ENCODE measurements around the gene CEP44.
"Not testable (repeated sequence)": the region's sequence is repeated elsewhere in the genome, so short reads cannot be mapped to it uniquely, and the experiment has no call there.

CEP44 gene

DNA sequence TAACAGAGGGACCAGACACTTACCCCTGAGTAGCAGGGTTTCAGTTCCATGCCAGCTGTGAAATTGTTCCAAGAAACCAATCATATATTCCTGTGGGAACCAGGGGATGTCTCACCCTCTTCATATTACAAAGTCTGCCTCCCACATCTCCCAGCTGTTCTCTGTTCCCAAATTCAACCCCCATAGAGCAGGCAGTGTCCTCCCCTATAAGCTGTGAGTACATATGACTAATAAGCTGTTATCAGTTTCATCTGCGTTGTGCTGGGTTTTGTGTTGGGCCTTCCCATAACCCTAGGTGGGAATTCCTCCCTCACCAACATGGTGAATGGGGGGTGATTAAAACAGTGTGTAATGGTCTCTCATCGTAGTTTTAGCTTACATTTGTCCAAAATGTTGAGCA is 41.0 kb downstream of the CEP44 start:
- no peak for DNase-seq

DNA sequence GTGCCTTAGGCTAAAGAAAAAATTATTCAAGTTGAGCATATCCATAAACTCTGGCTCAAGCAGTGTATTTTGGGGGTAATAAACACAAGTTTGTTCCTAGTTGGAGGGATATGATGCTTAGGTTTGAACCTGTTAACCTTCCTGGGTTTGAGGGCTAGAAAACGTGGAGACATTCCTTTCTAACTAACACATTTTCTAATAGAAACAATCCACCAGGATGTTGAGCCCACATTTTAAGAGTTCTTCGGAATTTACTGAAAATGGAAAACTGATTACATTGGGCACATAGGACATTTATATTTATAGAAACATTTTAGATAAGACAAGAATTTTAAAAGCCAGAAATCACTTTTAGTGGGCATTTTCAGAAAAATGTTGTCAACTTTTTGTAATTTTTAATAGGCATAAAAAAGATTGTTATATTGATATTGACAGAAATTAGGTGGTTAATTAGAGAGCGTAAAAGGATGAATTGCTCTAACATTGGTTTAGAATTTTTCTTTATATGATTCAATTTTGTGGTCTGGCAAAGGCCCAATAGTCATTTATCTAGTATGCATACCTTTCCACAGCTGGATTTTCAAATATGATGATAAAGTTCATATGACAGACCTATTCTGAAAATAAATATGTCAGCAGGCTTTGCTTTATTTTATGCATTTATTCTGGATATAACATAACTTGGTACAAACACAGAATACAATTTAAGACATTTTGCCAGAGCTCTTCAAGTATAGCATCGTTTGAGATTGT is 49.2 kb downstream of the CEP44 start:
- no peak for DNase-seq

DNA sequence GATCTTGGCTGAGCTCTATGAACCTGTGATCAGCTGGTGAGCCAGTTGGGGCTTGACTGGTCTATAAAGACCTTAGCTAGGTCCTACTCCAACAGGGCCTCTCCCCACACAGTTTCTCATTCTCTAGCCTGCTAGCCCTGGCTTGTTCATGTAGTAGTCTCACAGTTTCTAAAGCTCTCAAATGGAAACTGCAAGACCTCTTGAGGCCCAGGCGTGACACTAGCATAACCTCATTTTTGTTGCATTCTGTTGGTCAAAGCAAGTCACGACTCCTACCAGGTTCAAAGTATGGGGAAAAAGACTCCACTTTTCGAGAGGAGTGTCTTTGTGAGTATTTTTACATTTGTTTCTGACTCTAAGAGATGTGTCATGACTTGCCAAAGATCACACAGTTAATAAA is 50.9 kb downstream of the CEP44 start:
- no peak for DNase-seq

DNA sequence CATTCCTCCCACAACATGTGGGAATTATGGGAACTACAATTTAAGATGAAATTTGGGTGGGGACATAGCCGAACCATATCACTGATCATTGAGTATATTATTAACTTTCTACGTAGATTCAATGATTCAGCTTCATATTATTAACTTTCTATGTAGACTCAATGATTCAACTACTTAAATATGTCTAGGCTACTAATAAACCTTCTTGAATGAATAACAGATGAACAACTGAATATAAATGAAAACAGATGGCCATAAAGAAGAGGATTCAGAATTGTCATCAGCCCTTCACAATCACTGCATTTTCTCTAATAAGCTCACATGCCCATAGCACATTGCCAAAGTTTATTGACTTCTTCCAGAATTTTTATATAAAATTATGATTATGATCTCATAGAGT is 57.0 kb downstream of the CEP44 start:
- no peak for DNase-seq

DNA sequence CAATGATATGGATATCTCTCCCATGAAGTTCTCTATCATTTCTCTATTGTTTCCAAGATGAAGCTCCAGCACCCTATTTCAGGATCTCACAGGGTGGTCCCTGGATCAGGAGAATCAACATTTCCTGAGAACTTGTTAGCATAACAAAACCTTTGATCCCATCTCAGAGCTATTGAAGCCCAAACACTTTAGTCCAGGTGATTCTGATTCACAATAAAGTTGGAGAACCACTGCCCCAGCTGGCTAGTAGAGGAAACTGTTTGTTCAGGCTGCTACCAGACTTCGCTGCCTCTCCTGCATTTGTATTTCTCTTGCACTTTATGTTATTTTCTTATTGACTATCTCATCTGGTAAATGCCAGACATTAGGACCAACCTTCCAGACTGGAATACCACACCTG is 65.4 kb downstream of the CEP44 start:
- no peak for DNase-seq

DNA sequence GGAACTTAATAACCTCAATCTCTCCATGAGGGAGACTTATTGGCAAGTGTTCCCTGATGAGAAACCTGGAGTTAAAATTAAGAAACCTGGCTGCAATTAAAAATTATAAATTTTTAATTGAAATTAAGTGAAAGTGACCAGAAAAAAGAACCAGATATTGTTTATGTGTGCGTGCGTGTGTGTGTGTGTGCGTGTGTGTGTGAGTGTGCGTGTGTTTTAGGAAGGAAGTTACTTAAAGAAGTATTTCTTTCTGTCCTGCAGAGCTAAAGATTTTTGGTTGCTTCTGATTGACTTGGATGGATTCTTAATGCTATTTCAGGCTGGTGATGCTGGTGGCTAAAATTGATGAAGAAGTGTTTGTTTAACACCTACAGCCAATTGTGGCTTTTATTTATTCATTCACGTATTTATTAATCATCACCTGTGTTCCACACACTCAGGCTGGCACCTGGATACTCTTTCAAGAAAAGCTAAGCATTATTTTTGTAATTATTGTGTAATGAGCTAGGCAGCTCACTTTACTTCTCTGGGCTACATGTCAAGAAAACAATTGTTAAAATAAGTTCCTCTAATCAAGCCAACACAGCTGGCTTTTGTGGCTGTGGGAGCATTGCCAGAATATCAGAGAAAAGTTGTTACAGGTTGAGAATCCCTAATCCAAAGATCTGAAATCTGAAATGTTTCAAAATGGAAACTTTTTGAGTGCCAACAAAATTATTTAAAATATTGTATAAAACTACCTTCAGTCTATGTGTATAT is 68.5 kb downstream of the CEP44 start:
- DNase-seq: no peak

DNA sequence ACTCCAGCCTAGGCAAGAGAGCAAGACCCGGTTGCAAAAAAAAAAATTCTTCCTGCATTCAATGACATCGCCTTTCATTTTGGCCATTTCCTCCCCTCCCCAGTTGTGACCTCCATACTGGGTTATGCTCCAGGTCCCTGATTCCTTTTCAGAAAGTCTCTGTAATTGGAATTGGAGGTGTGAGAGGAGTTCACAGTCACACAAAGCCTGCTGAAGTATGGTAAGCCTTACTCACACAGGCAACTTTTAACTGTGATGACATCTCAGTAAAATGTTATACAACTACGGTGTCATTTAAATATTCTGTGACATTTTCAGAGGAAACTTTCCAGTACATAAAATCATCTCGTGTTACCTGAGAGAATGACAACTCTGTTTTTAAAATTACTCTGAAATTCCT is 73.6 kb downstream of the CEP44 start:
- no peak for DNase-seq

DNA sequence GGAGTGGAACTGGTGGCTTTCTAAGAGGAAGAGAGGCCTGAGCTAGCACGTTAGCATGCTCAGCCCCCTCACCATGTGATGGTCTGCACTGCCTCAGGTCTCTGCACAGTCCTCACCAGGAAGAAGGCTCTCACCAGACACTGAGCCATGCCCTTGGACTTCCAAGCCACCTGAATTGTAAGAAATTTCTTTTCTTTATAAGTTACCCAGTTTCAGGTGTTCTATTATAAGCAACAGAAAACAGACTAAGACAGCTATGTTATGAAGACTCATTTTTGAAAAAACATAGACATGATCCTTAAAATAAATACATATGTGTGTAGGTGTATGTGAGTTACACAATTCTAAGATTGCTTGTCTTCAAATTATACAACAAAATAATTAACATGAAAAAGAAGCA is 74.7 kb downstream of the CEP44 start:
- DNase-seq: no peak

DNA sequence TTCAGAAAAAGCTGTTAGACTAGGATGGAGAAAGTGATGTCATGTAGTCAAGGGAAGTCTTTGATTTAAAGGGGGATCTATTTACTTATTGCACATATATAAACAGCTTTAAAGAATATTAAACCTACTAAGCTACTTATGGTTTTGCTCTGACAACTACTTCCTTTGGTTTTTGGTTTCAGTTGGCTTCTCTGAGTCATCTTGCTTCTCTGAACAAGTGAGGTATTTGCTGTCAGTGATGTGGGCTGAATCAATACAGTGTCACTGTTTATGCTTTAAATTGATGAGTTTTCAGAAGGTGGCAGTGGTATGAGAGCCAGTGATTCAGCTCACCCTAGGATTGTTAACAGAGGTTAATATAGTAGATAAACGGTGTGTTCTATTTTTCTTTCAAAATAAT is 75.1 kb downstream of the CEP44 start:
- no peak for DNase-seq

DNA sequence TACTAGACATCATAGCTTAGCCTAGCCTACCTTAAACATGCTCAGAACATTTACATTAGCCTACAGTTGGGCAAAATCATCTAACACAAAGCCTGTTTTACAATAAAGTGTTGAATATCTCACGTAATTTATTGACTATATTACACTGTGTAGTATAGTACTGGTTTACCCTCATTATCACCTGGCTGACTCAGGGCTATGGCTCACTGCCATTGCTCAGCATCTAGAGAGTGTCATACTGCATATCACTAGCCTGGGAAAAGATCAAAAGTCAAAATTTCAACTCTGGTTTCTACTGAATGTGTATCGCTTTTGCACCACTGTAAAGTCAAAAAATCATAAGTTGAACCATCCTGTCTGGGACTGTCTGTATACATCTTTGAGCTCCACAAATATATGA is 78.6 kb downstream of the CEP44 start:
- no peak for DNase-seq

DNA sequence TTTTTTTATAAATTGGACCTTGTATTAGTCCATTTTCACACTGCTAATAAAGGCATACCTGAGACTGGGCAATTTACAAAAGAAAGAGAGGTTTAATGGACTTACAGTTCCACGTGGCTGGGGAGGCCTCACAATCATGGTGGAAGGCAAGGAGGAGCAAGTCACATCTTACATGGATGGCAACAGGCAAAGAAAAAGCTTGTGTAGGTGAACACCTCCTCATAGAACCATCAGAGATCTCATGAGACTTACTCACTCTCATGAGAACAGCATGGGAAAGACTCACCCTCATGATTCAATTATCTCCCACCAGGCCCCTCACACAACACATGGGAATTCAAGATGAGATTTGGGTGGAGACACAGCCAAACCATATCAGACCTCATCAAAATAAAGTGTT is 80.1 kb downstream of the CEP44 start:
- not testable (repeated sequence) for DNase-seq

DNA sequence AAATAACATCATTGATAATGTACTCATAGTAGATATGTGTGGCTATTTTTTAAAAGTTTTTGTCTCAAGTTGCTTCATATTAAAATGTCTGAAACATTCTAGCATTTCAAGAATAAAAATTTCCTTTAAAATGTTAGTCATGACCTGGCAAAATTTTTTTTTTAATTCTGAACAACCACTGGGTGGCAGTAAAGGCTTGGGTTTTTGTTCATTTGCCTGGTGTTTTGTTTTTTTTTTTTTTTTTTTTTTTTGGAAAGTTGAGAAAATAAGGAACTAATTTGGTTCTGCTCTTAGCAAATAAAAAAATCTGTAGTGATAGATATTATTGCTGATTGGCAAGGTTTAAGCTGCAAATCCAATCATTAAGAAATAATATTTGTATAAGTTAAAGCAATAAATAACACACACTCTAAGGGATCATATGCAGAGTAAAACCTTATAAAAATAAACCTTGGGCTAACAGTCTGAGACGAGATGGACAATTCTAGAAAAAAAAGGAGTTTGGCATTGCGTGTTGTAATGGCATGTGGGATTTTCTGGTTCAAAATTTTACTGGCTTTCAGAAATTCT is 81.4 kb downstream of the CEP44 start:
- no peak for DNase-seq

DNA sequence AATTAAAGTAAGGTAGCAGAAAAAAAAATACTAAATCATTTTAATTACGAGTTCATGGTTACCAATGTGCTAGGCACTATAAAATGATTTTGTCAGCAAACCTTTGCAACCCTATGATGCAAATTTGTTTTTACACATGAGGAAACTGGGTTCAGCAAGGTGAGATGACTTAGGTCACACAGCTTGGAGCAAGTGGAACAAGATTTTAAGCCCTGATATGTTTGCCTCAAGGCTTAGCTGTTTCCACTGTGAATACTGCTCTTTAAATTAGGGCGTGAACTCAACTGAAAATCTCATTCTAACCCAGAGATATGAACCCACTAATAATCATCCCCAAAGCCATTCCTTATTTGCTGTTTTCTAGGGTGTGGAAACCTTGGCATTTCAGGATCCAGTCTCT is 86.3 kb downstream of the CEP44 start:
- DNase-seq: no peak

DNA sequence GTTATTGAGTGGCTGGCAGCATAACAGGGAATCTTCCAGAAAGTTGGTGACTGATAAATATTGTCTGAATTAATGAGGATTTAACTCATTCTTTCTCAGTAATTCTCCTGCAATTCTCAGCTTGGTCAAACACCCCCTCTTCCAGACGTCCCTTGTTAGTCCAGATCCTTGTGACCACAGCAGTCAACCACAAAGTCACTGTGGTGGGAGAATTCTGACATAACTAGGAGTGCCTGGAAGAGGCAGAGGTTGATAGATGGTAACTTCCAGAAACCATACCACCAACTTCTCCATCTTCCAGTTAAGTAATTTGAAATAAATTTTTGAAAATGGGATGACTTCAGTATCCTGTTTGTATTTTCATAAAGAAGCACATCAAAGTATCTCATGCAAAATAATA is 90.1 kb downstream of the CEP44 start:
- DNase-seq: no peak

DNA sequence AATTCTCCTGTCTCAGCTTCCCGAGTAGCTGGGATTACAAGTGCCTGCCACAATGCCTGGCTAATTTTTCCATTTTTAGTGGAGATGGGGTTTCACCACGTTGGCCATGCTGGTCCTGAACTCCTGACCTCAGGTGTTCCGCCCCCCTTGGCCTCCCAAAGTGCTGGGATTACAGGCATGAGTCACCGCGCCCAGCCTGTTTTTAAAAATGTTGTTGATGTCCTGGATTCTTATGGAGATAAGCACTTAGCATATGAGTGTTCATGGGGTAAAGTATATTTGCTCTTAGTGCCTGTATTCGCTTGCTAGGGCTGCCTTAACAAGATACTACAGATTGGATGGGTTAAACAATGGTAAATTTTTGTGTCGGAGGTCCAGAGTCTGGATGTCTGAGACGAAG is 91.7 kb downstream of the CEP44 start:
- DNase-seq: no peak

DNA sequence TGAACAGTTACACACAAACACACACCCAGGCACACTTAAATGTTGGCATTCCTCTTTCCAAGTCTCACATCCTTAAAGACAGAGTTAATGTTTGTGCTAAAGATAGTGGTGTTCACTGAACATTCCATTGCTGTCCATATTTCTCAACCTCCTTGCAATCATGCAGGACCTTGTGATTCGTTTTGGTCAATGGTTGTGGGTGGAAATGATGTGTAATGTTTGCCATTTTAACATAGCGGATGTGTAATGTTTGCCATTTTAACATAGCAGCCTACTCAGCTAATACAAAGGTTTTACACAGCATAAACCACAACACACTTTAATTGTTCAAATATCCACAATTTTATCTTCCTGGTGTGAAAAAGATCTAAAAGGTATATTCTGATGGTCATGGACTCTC is 93.9 kb downstream of the CEP44 start:
- DNase-seq: no peak

DNA sequence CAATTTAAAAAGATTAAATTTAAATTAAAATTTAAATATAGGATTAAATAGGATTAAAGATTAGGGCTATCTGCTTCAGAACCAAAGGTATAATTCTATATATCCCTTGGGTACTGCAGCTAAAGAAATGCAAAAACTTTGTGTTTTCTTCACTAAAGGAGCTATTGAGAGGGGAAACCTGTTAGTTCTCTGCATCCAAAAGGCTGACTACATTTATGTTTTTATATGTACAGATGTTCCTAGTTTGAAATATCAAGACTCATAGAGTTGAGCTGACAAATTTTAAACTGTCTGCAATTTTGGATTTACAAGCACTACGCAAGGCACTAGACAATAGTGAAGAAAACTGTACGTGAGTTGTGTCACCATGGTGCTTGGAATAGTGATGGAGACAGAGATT is 95.2 kb downstream of the CEP44 start:
- no peak for DNase-seq

DNA sequence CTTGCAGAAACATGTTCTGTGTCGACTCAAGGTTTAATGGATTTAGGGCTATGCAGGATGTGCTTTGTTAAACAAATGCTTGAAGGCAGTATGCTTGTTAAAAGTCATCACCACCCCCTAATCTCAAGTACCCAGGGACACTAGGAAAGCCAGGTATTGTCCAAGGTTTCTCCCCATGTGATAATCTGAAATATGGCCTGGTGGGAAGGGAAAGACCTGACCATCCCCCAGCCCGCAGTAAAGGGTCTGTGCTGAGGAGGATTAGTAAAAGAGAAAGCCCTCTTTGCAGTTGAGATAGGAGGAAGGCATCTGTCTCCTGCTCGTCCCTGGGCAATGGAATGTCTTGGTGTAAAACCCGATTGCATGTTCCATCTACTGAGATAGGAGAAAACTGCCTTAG is 96.5 kb downstream of the CEP44 start:
- not testable (repeated sequence) for DNase-seq

DNA sequence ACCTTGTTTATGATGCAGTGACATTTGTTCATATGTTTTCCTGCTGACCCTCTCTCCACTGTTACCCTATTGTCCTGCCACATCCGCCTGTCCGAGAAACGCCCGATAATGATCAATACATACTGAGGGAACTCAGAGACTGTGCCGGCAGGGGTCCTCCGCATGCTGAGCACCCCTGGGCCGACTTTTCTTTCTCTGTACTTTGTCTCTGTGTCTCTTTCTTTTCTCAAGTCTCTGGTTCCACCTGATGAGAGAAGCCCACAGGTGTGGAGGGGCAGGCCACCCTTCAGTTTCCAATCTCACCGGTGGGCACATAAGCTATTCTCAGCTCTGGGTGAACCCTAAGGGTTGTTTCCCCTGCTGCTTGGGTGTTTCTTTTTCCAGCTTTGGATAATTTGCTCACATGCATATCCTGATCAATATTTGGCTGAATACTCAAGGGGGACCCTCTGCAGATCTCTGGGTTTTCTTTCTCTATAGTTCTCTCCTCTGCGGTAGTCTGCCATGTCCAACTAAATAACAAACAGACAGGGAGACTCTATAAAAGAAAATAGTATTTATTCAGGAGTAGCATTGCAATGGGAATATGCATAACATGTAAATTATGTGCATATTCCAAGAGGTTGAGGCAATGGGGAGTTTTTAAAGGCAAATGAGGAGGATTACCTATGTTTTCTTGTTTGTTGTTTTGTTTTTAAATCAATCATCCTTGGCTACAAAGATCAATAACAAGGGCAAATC is 97.2 kb downstream of the CEP44 start:
- no peak for DNase-seq

DNA sequence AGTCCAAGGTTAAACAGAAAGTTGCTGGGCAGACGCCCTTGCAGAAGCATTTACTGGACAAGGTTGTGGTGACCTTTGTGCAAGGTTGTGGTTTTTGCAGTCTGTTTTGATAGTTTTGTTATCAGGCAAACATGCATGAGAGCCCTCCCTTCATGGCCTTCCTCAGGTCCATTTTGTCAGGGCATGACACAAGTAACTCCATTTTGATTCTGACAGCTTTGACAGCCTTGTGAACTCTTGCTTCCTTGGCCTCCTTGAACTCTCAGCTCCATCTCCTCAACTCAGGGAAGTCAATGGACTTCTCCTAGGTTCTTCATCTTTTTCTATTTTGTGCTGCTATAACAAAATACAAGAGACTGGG is 97.7 kb downstream of the CEP44 start:
- no peak for DNase-seq
